Measurements from ENCODE around the gene MMUT. TPM values are rescaled to one million over a fixed set of nuclear protein-coding genes. Genes with fewer than 3 reads are reported as not detected.
A peak's percentile ranks its signal among the peaks of the same experiment; 100 is the strongest.

The MMUT gene
- total RNA-seq, 4 donors from 2014 or later = 8.4 to 31.1 (median 16.5) TPM

GRCh38 chr6:49462599-49462926 lies 490 bp downstream of the MMUT start:
- in situ Hi-C loops (cut with MboI; ENCODE audit: low pct_ligation_motif_present in 1 of 4, low pct_unique_long_range_greater_than_20kb in 1 of 4, low sequenced_read_pairs in 3 of 4) = no loop called here
- peak overlapping the region; percentile 46 to 75 (median 72) for H3K4me3 ChIP-seq
- intact Hi-C loops (cut with DNase I; ENCODE audit: low total_unique reads) = no loop called here
- DNase-seq = no peak
- H3K9me3 ChIP-seq = no peaks in the 10 kb centered on the region
- TF ChIP-seq EP300 (IDR thresholded peaks at IDR 0.05; ENCODE audit: low read depth) (no peak), POLR2A (IDR thresholded peaks at IDR 0.05) (no peak), POLR2AphosphoS5 (IDR thresholded peaks at IDR 0.05) (no peak)
- TF ChIP-seq, protein P1, sequence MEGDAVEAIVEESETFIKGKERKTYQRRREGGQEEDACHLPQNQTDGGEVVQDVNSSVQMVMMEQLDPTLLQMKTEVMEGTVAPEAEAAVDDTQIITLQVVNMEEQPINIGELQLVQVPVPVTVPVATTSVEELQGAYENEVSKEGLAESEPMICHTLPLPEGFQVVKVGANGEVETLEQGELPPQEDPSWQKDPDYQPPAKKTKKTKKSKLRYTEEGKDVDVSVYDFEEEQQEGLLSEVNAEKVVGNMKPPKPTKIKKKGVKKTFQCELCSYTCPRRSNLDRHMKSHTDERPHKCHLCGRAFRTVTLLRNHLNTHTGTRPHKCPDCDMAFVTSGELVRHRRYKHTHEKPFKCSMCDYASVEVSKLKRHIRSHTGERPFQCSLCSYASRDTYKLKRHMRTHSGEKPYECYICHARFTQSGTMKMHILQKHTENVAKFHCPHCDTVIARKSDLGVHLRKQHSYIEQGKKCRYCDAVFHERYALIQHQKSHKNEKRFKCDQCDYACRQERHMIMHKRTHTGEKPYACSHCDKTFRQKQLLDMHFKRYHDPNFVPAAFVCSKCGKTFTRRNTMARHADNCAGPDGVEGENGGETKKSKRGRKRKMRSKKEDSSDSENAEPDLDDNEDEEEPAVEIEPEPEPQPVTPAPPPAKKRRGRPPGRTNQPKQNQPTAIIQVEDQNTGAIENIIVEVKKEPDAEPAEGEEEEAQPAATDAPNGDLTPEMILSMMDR (IDR thresholded peaks at IDR 0.05) = no peak
- H3K27ac ChIP-seq = peak overlapping the region; percentile 83 to 93 (median 86)
- H3K36me3 ChIP-seq = peaks cover 0 to under 1% (median 0%) of the 10 kb centered on the region in 4 donors
- H3K27me3 ChIP-seq = no peaks in the 10 kb centered on the region
- peaks cover 5 to 31% (median 23%) of the 10 kb centered on the region in 4 donors for H3K4me1 ChIP-seq
- WGBS, 2 donors (ENCODE audit: low coverage in 1 of 2) = 1 to 2% methylated on average over 6 to 7 of the region's 7 CpGs

DNA sequence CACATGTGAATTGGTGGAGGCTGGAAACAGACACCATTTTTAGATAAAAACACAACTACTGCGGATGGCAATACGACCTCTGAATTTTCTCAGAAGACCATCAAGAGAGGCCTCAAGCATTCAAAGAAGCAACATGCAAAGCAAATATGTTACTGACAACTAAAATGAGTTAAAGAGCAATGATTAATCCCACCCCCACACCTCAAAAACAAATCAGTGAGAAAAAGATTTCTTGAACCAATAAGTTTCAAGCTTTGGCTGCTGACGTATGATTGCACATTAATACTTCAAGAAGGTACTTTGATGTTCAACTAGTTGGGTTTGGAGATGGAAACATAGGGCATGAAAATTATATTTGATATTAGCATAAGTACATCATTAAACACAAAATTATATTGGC lies 982 bp downstream of the MMUT start:
- H3K4me3 ChIP-seq = peak overlapping the region; percentile 46 to 75 (median 72)
- TF ChIP-seq, protein P1 (IDR thresholded peaks at IDR 0.05) = no peak
- H3K36me3 ChIP-seq = peaks cover 0 to 5% (median under 1%) of the 10 kb centered on the region in 4 donors
- no peaks in the 10 kb centered on the region for H3K9me3 ChIP-seq
- intact Hi-C loops (cut with DNase I; ENCODE audit: low total_unique reads) = no loop called here
- peak overlapping the region; percentile 83 to 93 (median 86) for H3K27ac ChIP-seq
- DNase-seq = no peak
- WGBS, 2 donors (ENCODE audit: low coverage in 1 of 2) = 46 to 56% methylated on average over 3 of the region's 3 CpGs
- peaks cover 5 to 31% (median 23%) of the 10 kb centered on the region in 4 donors for H3K4me1 ChIP-seq
- in situ Hi-C loops (cut with MboI; ENCODE audit: low pct_ligation_motif_present in 1 of 4, low pct_unique_long_range_greater_than_20kb in 1 of 4, low sequenced_read_pairs in 3 of 4) = no loop called here
- no peaks in the 10 kb centered on the region for H3K27me3 ChIP-seq

- Histone ChIP-seq H3K36me3 (peaks cover 0 to 31% (median 6%) of the 10 kb centered on the region in 4 donors), H3K4me1 (peaks cover 0 to 20% (median 15%) of the 10 kb centered on the region in 4 donors), H3K27ac (no peak overlapping the region), H3K9me3 (no peaks in the 10 kb centered on the region), H3K4me3 (no peak overlapping the region), H3K27me3 (no peaks in the 10 kb centered on the region)
- intact Hi-C loops (cut with DNase I; ENCODE audit: low total_unique reads) = no loop called here
- WGBS, 2 donors (ENCODE audit: low coverage in 1 of 2) = 87 to 93% methylated on average over 4 of the region's 4 CpGs
- in situ Hi-C loops (cut with MboI; ENCODE audit: low pct_ligation_motif_present in 1 of 4, low pct_unique_long_range_greater_than_20kb in 1 of 4, low sequenced_read_pairs in 3 of 4) = no loop called here
- no peak for TF ChIP-seq POLR2A (IDR thresholded peaks at IDR 0.05)
- TF ChIP-seq POLR2AphosphoS5 (IDR thresholded peaks at IDR 0.05) = no peak
- TF ChIP-seq EP300 (IDR thresholded peaks at IDR 0.05; ENCODE audit: low read depth) = no peak
- TF ChIP-seq, protein P1 (IDR thresholded peaks at IDR 0.05) = no peak
- DNase-seq = no peak
Measured at GRCh38 chr6:49457771-49458170, 5.3 kb downstream of the MMUT start.

GRCh38 chr6:49454787-49455709 lies 8.0 kb downstream of the MMUT start:
- H3K4me1 ChIP-seq = no peaks in the 10 kb centered on the region
- intact Hi-C loops (cut with DNase I; ENCODE audit: low total_unique reads) = no loop called here
- no peak overlapping the region for H3K4me3 ChIP-seq
- TF ChIP-seq, protein P1 (IDR thresholded peaks at IDR 0.05) = no peak
- TF ChIP-seq POLR2A (IDR thresholded peaks at IDR 0.05) (no peak), POLR2AphosphoS5 (IDR thresholded peaks at IDR 0.05) (no peak)
- H3K27ac ChIP-seq = no peak overlapping the region
- no peaks in the 10 kb centered on the region for H3K27me3 ChIP-seq
- H3K36me3 ChIP-seq = peaks cover 0 to 55% (median 15%) of the 10 kb centered on the region in 4 donors
- no peak for DNase-seq
- in situ Hi-C loops (cut with MboI; ENCODE audit: low pct_ligation_motif_present in 1 of 4, low pct_unique_long_range_greater_than_20kb in 1 of 4, low sequenced_read_pairs in 3 of 4) = no loop called here
- no peaks in the 10 kb centered on the region for H3K9me3 ChIP-seq
- WGBS, 2 donors (ENCODE audit: low coverage in 1 of 2) = 91 to 93% methylated on average over 3 of the region's 3 CpGs

Measured in transverse colon (tissue), 4 donors.